Keratinocyte (primary cell): Measurements from ENCODE around the gene SPOCK1. TPM values are rescaled to one million over a fixed set of nuclear protein-coding genes. Genes with fewer than 3 reads are reported as not detected.

Experiments used
- DNase-seq: peaks from one replicate; pipeline ENCODE4 v3.0.0-alpha.2; 2011; ENCODE audit warnings: low read depth, missing footprints, low spot score
- FAIRE-seq: peaks from 2 replicates; lab custom pipeline; 2011; peaks lifted over from hg19 to GRCh38; lab: Jason Lieb, UNC
- H2AFZ ChIP-seq: 2 replicates; pipeline ENCODE4 v1.6.0; 2012; ENCODE audit warnings: low read length, control low read depth, inconsistent platforms; ENCODE audit not compliant: control insufficient read depth
- H3K27ac ChIP-seq: 2 replicates; pipeline ENCODE4 v1.5.1; 2011; ENCODE audit warnings: low read length; ENCODE audit not compliant: control insufficient read depth, insufficient read depth
- H3K27me3 ChIP-seq: 3 replicates; pipeline ENCODE4 v1.6.0; 2011; ENCODE audit warnings: low read length; ENCODE audit not compliant: control insufficient read depth, insufficient read depth; ENCODE audit errors: extremely low read depth
- H3K36me3 ChIP-seq, 2 experiments: 2 replicates in 1 of 2; 3 replicates in 1 of 2; pipeline ENCODE4 v1.5.1; 2011; ENCODE audit warnings: low read length in 2 of 2, mild to moderate bottlenecking in 1 of 2; ENCODE audit not compliant: control insufficient read depth in 2 of 2, insufficient read depth in 2 of 2; ENCODE audit errors: extremely low read depth in 1 of 2
- H3K4me1 ChIP-seq: 3 replicates; pipeline ENCODE4 v1.5.1; 2011; ENCODE audit warnings: low read length; ENCODE audit not compliant: control insufficient read depth, insufficient read depth; ENCODE audit errors: extremely low read depth
- H3K4me2 ChIP-seq: 3 replicates; pipeline ENCODE4 v1.6.0; 2011; ENCODE audit warnings: low read depth, low read length; ENCODE audit not compliant: control insufficient read depth, insufficient read depth; ENCODE audit errors: extremely low read depth
- H3K4me3 ChIP-seq, 3 experiments: fragments of 200-600 bp in 1 of 3; sonication (generic) in 1 of 3; 2 replicates in 2 of 3; 3 replicates in 1 of 3; pipeline ENCODE4 v1.5.1; 2011 to 2016; ENCODE audit warnings: low read length in 3 of 3, mild to moderate bottlenecking in 3 of 3, control low read depth in 2 of 3, inconsistent platforms in 1 of 3, low read depth in 1 of 3, mixed read lengths in 1 of 3, mixed run types in 1 of 3, moderate library complexity in 1 of 3; ENCODE audit not compliant: control insufficient read depth in 2 of 3, insufficient read depth in 2 of 3; ENCODE audit errors: extremely low read depth in 1 of 3
- H3K79me2 ChIP-seq: 2 replicates; pipeline ENCODE4 v1.6.0; 2012; ENCODE audit warnings: low read length; ENCODE audit not compliant: control insufficient read depth, insufficient read depth
- H3K9ac ChIP-seq: 3 replicates; pipeline ENCODE4 v1.6.0; 2011; ENCODE audit warnings: low read length; ENCODE audit not compliant: control insufficient read depth, insufficient read depth; ENCODE audit errors: extremely low read depth
- H3K9me1 ChIP-seq: 3 replicates; pipeline ENCODE4 v1.6.0; 2011; ENCODE audit warnings: low read length; ENCODE audit not compliant: control insufficient read depth, insufficient read depth; ENCODE audit errors: extremely low read depth
- H3K9me3 ChIP-seq: 2 replicates; pipeline ENCODE4 v1.5.1; 2012; ENCODE audit warnings: low read depth, low read length; ENCODE audit not compliant: control insufficient read depth
- H4K20me1 ChIP-seq: 3 replicates; pipeline ENCODE4 v1.6.0; 2011; ENCODE audit warnings: low read length; ENCODE audit not compliant: control insufficient read depth, insufficient read depth; ENCODE audit errors: extremely low read depth
- CTCF ChIP-seq, 3 experiments: IDR thresholded peaks in 1 of 3; conservative IDR thresholded peaks in 1 of 3; optimal IDR thresholded peaks in 1 of 3; 2 replicates in 2 of 3; 3 replicates in 1 of 3; pipeline versions ENCODE3 to v1.5.1; 2011; ENCODE audit warnings: low read length in 3 of 3, mild to moderate bottlenecking in 3 of 3, moderate library complexity in 2 of 3, control low read depth in 1 of 3, inconsistent platforms in 1 of 3; ENCODE audit not compliant: insufficient read depth in 2 of 3; ENCODE audit errors: extremely low read depth in 1 of 3
- EZH2 ChIP-seq: IDR thresholded peaks from one replicate; pipeline ENCODE4 v1.6.1; 2012; ENCODE audit warnings: inconsistent platforms, mild to moderate bottlenecking, low read length, moderate library complexity
- dilution Hi-C: fragments of 300-500 bp; cut with MboI; formaldehyde crosslinking; loops from one replicate; pipeline ENCODE4 v1.7.0; 2020; ENCODE audit warnings: low sequenced_read_pairs; ENCODE audit not compliant: extremely low pct_ligation_motif_present
- polyA plus RNA-seq, 5 experiments: library from polyadenylated mRNA; depleted of rRNA in 3 of 5; stranded (reverse) in 3 of 5; stranded (forward) in 1 of 5; unstranded in 1 of 5; fragments of >200 nt; gene quantifications; 1 replicate in 1 of 5; 2 replicates in 3 of 5; 3 replicates in 1 of 5; pipeline versions ENCODE4 v1.2.1 to v1.2.3, GENCODE V29; 2011 to 2012; ENCODE audit warnings: missing spikeins in 2 of 5, low read depth in 1 of 5, low replicate concordance in 1 of 5

The SPOCK1 gene
- polyA plus RNA-seq, 1 donor (not counting 4 experiments of a cell fraction or from before 2014, with no cell fraction given): 5.5 TPM

- Histone ChIP-seq H3K9me3 (no peaks in the 10 kb centered on the region), H3K36me3 (no peaks in the 10 kb centered on the region), H2AFZ (no peak overlapping the region), H3K27me3 (peaks cover 14% of the 10 kb centered on the region), H3K4me1 (no peaks in the 10 kb centered on the region), H3K27ac (no peak overlapping the region), H3K4me3 (no peak overlapping the region), H3K79me2 (no peaks in the 10 kb centered on the region), H4K20me1 (no peaks in the 10 kb centered on the region), H3K9me1 (no peaks in the 10 kb centered on the region), H3K4me2 (no peak overlapping the region), H3K9ac (no peak overlapping the region)
- DNase-seq: no peak
- dilution Hi-C loops: no loop called here
- peak; percentile 83 for FAIRE-seq
- TF ChIP-seq CTCF (optimal IDR thresholded peaks at IDR 0.05 in 1 of 3, IDR thresholded peaks at IDR 0.05 in 1 of 3, conservative IDR thresholded peaks at IDR 0.05 in 1 of 3; ENCODE audit: extremely low read depth in 1 of 3, insufficient read depth in 2 of 3, low read length in 3 of 3) (no peak), EZH2 (no peak)
Measured at GRCh38 chr5:137078171-137078665, 420.9 kb downstream of the SPOCK1 start.

- TF ChIP-seq EZH2 (no peak), CTCF (optimal IDR thresholded peaks at IDR 0.05 in 1 of 3, IDR thresholded peaks at IDR 0.05 in 1 of 3, conservative IDR thresholded peaks at IDR 0.05 in 1 of 3; ENCODE audit: extremely low read depth in 1 of 3, insufficient read depth in 2 of 3, low read length in 3 of 3) (peak; percentile 88 to 95 (median 93))
- H3K9me3 ChIP-seq: no peaks in the 10 kb centered on the region
- DNase-seq (peak; percentile 32), FAIRE-seq (peak; percentile 61)
- no peak overlapping the region for H3K4me3 ChIP-seq
- no peaks in the 10 kb centered on the region for H3K36me3 ChIP-seq
- dilution Hi-C loops: no loop called here
- H3K9me1 ChIP-seq: no peaks in the 10 kb centered on the region
- H3K27ac ChIP-seq: no peak overlapping the region
- no peak overlapping the region for H2AFZ ChIP-seq
- peaks cover 4% of the 10 kb centered on the region for H3K27me3 ChIP-seq
- no peaks in the 10 kb centered on the region for H3K79me2 ChIP-seq
- no peak overlapping the region for H3K4me2 ChIP-seq
- H4K20me1 ChIP-seq: no peaks in the 10 kb centered on the region
- no peak overlapping the region for H3K9ac ChIP-seq
- H3K4me1 ChIP-seq: peaks cover 16% of the 10 kb centered on the region
Measured at GRCh38 chr5:137075163-137075970, 423.8 kb downstream of the SPOCK1 start.
